OCI-LY1 (cell line): Measurements from ENCODE around the gene IKBKG.
"Not testable (repeated sequence)": the region's sequence is repeated elsewhere in the genome, so short reads cannot be mapped to it uniquely, and the experiment has no call there.

ENCODE experiments used
- H2AFZ ChIP-seq: fragments of 200-600 bp; sonication (generic), shearing (Covaris generic); 2 replicates; pipeline ENCODE4 v1.6.0; 2014; ENCODE audit warnings: antibody characterized with exemption, mild to moderate bottlenecking, low read length
- H3F3A ChIP-seq: fragments of 200-600 bp; sonication (generic), shearing (Covaris generic); 2 replicates; pipeline ENCODE4 v1.6.0; 2014; ENCODE audit warnings: mild to moderate bottlenecking, antibody characterized with exemption, low read length, moderate library complexity; ENCODE audit not compliant: insufficient read depth
- H3K27ac ChIP-seq: fragments of 200-600 bp; sonication (generic); 2 replicates; pipeline ENCODE4 v1.5.1; 2014; ENCODE audit warnings: low read length, mixed run types, mild to moderate bottlenecking, low read depth; ENCODE audit not compliant: poor library complexity, severe bottlenecking
- H3K27me3 ChIP-seq: fragments of 200-600 bp; sonication (generic); 2 replicates; pipeline ENCODE4 v1.6.0; 2014; ENCODE audit warnings: antibody characterized with exemption, mild to moderate bottlenecking, low read length, moderate library complexity; ENCODE audit not compliant: insufficient read depth
- H3K36me3 ChIP-seq: fragments of 200-600 bp; sonication (generic); 2 replicates; pipeline ENCODE4 v1.6.1; 2014; ENCODE audit warnings: mild to moderate bottlenecking, antibody characterized with exemption, low read length, moderate library complexity, mixed read lengths; ENCODE audit not compliant: insufficient read depth
- H3K4me1 ChIP-seq: fragments of 200-600 bp; sonication (generic); 2 replicates; pipeline ENCODE4 v1.5.1; 2014; ENCODE audit warnings: mild to moderate bottlenecking, low read length, moderate library complexity; ENCODE audit not compliant: insufficient read depth, severe bottlenecking
- H3K4me2 ChIP-seq: fragments of 200-600 bp; sonication (generic), shearing (Covaris generic); 2 replicates; pipeline ENCODE4 v1.6.1; 2014; ENCODE audit warnings: low read length
- H3K4me3 ChIP-seq: fragments of 200-600 bp; sonication (generic); 2 replicates; pipeline ENCODE4 v1.5.1; 2014; ENCODE audit warnings: low read length, low read depth, mild to moderate bottlenecking, mixed read lengths; ENCODE audit not compliant: poor library complexity, severe bottlenecking
- H3K79me2 ChIP-seq: fragments of 200-600 bp; shearing (Covaris generic); 2 replicates; pipeline ENCODE4 v1.6.1; 2016; ENCODE audit warnings: mixed run types, low read length, mixed read lengths; ENCODE audit not compliant: insufficient read depth
- H3K9ac ChIP-seq: fragments of 200-600 bp; sonication (generic), shearing (Covaris generic); 2 replicates; pipeline ENCODE4 v1.6.1; 2014; ENCODE audit warnings: mild to moderate bottlenecking, low read length, mixed read lengths
- H3K9me2 ChIP-seq: fragments of 200-600 bp; sonication (generic), shearing (Covaris generic); 2 replicates; pipeline ENCODE4 v1.6.1; 2014; ENCODE audit warnings: low read depth, mild to moderate bottlenecking, low read length, mixed read lengths
- H3K9me3 ChIP-seq: fragments of 200-600 bp; shearing (Covaris generic); 2 replicates; pipeline ENCODE4 v1.6.1; 2014; ENCODE audit warnings: low read length, mixed read lengths
- H4K20me1 ChIP-seq: fragments of 200-600 bp; sonication (generic), shearing (Covaris generic); 2 replicates; pipeline ENCODE4 v1.6.0; 2016; ENCODE audit warnings: mild to moderate bottlenecking, low read length; ENCODE audit not compliant: insufficient read depth

The IKBKG gene

DNA sequence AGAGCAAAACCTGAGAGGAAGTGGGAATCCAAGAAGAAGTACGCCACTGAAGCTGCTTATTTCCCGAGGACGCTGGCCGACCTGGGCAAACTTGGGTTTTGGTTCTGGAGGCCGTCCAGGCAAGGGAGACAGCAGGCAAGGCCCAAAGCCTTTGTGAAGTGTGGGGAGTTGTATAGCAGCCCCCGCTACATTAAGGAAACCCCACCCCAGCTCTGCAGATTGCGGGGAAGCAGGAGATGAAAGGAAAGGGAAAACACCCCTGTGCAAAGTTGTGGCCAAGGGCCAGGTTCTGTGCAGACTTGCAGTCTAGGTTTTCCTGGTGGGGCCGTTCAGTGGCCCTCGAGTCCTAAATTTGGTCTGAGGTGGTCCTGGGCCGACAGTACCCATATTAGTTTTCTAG is 25.6 kb downstream of the IKBKG start:
- not testable (repeated sequence) for H3K4me1 ChIP-seq, H3K27me3 ChIP-seq, H3K9me2 ChIP-seq, H3K79me2 ChIP-seq, H3K4me3 ChIP-seq, H3K9me3 ChIP-seq, H4K20me1 ChIP-seq, H3K9ac ChIP-seq, H3K27ac ChIP-seq, H3K4me2 ChIP-seq, H2AFZ ChIP-seq, H3F3A ChIP-seq, H3K36me3 ChIP-seq

DNA sequence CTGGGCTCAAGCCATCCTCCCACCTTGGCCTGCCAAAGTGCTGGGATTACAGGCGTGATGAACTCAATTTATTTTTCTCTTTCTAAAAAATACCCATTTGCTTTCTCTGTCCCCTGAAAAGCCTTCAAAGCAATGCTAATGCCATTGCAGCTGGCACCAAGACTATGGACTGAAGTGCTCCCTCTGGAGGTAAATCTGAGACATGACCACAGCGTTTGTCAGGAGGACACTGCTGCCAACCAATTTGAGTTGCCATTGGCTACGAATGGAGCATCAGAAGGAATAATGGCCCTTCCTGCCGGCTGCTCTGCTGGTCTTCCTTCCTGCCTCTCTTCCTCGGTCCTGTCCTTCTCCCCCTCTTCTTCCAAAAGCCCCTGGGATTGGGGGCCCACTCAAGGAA is 27.7 kb downstream of the IKBKG start:
- not testable (repeated sequence) for H3K79me2 ChIP-seq, H4K20me1 ChIP-seq, H3K27me3 ChIP-seq, H3K9me3 ChIP-seq, H3F3A ChIP-seq, H2AFZ ChIP-seq, H3K9ac ChIP-seq, H3K9me2 ChIP-seq, H3K4me1 ChIP-seq, H3K27ac ChIP-seq, H3K4me3 ChIP-seq, H3K36me3 ChIP-seq, H3K4me2 ChIP-seq

DNA sequence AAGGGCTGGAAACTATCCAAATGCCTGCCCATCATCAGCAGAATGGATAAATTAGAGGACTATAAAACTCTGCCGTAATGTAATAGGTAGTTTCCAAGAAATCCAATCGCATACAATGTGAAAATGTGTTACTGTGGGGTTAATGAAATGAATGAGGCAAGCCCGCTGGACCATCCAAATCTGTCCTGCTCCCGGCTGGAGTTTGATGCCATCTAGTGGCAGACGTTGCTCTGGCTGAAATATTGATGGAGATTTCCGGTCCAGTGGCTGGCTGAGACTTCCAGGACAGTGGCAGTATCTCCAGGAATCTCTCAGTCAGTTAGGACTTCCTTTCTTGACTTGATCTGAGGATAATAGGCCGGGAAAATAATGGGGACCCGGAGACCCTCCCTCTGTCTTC is 35.6 kb downstream of the IKBKG start:
- H3K4me1 ChIP-seq, H2AFZ ChIP-seq, H4K20me1 ChIP-seq, H3K27ac ChIP-seq, H3K4me3 ChIP-seq, H3K9ac ChIP-seq, H3K9me3 ChIP-seq, H3F3A ChIP-seq, H3K79me2 ChIP-seq, H3K27me3 ChIP-seq, H3K36me3 ChIP-seq, H3K9me2 ChIP-seq, H3K4me2 ChIP-seq: not testable (repeated sequence)

DNA sequence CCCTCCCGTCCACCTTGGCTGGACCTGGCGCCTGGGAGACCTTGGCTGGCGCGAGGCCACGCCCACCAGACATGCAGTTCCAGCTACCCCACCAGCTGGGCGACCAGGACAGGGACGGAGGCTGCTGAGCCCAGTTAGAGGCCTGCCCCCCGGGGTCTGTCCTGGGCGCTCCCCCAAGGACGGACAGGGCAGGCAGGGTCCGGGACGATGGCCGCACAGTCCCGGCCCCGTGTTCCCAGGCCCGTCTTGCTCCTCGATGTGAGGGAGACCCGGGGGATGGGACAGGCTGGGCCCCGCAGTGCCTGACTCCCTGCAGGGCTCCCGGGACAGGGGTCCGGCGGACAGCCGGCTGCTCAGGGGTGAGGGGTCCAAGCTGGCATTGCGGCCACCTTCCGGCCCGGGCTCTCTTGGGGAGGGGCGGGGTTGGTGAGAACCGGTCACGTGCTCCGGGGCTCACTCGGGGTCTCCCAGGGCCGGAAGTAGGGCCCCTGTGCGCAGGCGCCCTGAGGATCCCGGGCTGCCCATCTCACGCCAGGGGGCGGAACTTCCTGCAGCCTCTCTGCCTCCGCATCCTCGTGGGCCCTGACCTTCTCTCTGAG is 37.3 kb downstream of the IKBKG start, which contains the start of gene CTAG1A:
TSS of gene CTAG1A (plus strand) at position 549 of the 599 bp plus-strand sequence. CDS start 74 bp downstream, outside the sequence.
- not testable (repeated sequence) for H3K4me1 ChIP-seq, H2AFZ ChIP-seq

DNA sequence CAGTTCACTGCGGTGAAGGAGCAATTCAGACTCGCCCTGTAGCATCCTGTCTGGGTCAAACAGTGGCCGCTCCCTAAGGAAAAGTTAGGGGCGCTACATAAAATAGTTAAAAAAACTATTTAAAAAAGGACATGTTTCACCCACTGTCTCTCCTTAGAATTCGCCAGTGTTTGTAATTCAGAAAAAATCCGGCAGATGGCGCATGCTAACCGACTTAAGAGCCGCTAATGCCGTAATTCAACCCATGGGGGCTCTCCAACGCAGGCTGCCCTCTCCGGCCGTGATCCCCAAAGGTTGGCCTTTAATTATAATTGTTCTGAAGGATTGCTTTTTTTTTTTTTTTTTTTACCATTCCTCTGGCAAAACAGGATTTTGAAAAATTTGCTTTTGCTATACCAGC is 43.0 kb downstream of the IKBKG start:
- not testable (repeated sequence) for H2AFZ ChIP-seq, H3K9me2 ChIP-seq, H3K27ac ChIP-seq, H3K4me1 ChIP-seq, H3K79me2 ChIP-seq, H3F3A ChIP-seq, H3K4me3 ChIP-seq, H3K9ac ChIP-seq, H3K4me2 ChIP-seq, H3K9me3 ChIP-seq, H3K36me3 ChIP-seq, H4K20me1 ChIP-seq, H3K27me3 ChIP-seq

More for the DNA sequence above, 37.3 kb downstream of the IKBKG start, which contains the start of gene CTAG1A:
- H3K9ac ChIP-seq, H3K36me3 ChIP-seq, H4K20me1 ChIP-seq, H3K79me2 ChIP-seq, H3F3A ChIP-seq, H3K27ac ChIP-seq, H3K4me2 ChIP-seq, H3K9me2 ChIP-seq, H3K27me3 ChIP-seq, H3K4me3 ChIP-seq, H3K9me3 ChIP-seq: not testable (repeated sequence)
